Memory B cell (primary cell): Measurements from ENCODE around the gene UFSP1.

ENCODE experiments used
- ATAC-seq: fragments of 150-1000 bp; cut with Tn5 transposase; 2 replicates; pipeline ENCODE4 v1.10.0; 2021; ENCODE audit warnings: low read depth, mild to moderate bottlenecking, moderate library complexity
- DNase-seq, 2 donors: peaks; one replicate each; pipeline ENCODE4 v3.0.0; 2022; ENCODE audit warnings: low spot score in 2 of 2
- H3K27ac Mint-ChIP-seq: one replicate; pipeline ENCODE4 v1.8.0; 2022; ENCODE audit warnings: mild to moderate bottlenecking, moderate library complexity, mixed read lengths
- H3K27me3 Mint-ChIP-seq: one replicate; pipeline ENCODE4 v1.8.0; 2022; ENCODE audit warnings: mixed read lengths
- H3K36me3 Mint-ChIP-seq: one replicate; pipeline ENCODE4 v1.8.0; 2022; ENCODE audit warnings: mild to moderate bottlenecking, mixed read lengths
- H3K4me1 Mint-ChIP-seq: one replicate; pipeline ENCODE4 v1.8.0; 2022; ENCODE audit warnings: mixed read lengths
- H3K4me3 Mint-ChIP-seq: one replicate; pipeline ENCODE4 v1.8.0; 2022; ENCODE audit warnings: mild to moderate bottlenecking, moderate library complexity, mixed read lengths
- H3K9me3 Mint-ChIP-seq: one replicate; pipeline ENCODE4 v1.8.0; 2022; ENCODE audit warnings: mixed read lengths

Gene UFSP1

GRCh38 chr7:100902638-100903037 lies 13.1 kb upstream of the UFSP1 start:
- H3K36me3 Mint-ChIP-seq = no peaks in the 10 kb centered on the region
- H3K27ac Mint-ChIP-seq = no peak overlapping the region
- DNase-seq (no peak), ATAC-seq (no peak)
- H3K27me3 Mint-ChIP-seq = peaks cover 6% of the 10 kb centered on the region
- no peak overlapping the region for H3K4me3 Mint-ChIP-seq
- no peaks in the 10 kb centered on the region for H3K4me1 Mint-ChIP-seq
- H3K9me3 Mint-ChIP-seq = no peaks in the 10 kb centered on the region

- H3K27ac Mint-ChIP-seq = no peak overlapping the region
- H3K9me3 Mint-ChIP-seq = no peaks in the 10 kb centered on the region
- H3K27me3 Mint-ChIP-seq = peaks cover 9% of the 10 kb centered on the region
- DNase-seq (no peak), ATAC-seq (no peak)
- H3K4me3 Mint-ChIP-seq = no peak overlapping the region
- no peaks in the 10 kb centered on the region for H3K36me3 Mint-ChIP-seq
- H3K4me1 Mint-ChIP-seq = no peaks in the 10 kb centered on the region
Observed at GRCh38 chr7:100901921-100902332, 12.4 kb upstream of the UFSP1 start.

- Mint-ChIP-seq H3K9me3 (no peaks in the 10 kb centered on the region), H3K27ac (no peak overlapping the region), H3K36me3 (no peaks in the 10 kb centered on the region), H3K4me1 (peaks cover 5% of the 10 kb centered on the region), H3K4me3 (no peak overlapping the region), H3K27me3 (peaks cover 13% of the 10 kb centered on the region)
- no peak for DNase-seq
- no peak for ATAC-seq
Observed at GRCh38 chr7:100900978-100901377, 11.5 kb upstream of the UFSP1 start.

DNA sequence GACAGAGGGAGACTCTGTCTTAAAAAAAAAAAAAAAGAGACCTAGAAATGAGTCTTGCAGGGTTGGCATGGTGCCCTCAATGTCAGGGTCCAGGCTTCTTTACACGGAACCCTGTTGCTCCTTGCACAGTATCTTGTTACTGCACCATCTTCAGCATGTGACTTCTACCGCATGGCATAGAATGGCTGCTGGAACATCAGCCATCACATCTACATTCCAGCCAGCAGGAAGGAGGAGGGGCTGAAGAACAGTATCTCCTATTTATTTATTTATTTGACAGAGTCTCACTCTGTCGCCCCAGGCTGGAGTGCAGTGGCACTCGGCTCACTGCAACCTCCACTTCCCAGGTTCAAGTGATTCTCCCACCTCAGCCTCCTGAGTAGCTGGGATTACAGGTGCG lies 9.9 kb upstream of the UFSP1 start:
- H3K4me3 Mint-ChIP-seq = no peak overlapping the region
- peaks cover 16% of the 10 kb centered on the region for H3K27me3 Mint-ChIP-seq
- ATAC-seq (no peak), DNase-seq (no peak)
- H3K27ac Mint-ChIP-seq = no peak overlapping the region
- no peaks in the 10 kb centered on the region for H3K36me3 Mint-ChIP-seq
- no peaks in the 10 kb centered on the region for H3K9me3 Mint-ChIP-seq
- H3K4me1 Mint-ChIP-seq = peaks cover 7% of the 10 kb centered on the region

GRCh38 chr7:100897772-100898454 lies 8.4 kb upstream of the UFSP1 start:
- Mint-ChIP-seq H3K27ac (no peak overlapping the region), H3K27me3 (peaks cover 20% of the 10 kb centered on the region), H3K36me3 (peaks cover 2% of the 10 kb centered on the region), H3K9me3 (no peaks in the 10 kb centered on the region), H3K4me3 (peak overlapping the region; percentile 57), H3K4me1 (peaks cover 9% of the 10 kb centered on the region)
- ATAC-seq (no peak), DNase-seq (no peak)

DNA sequence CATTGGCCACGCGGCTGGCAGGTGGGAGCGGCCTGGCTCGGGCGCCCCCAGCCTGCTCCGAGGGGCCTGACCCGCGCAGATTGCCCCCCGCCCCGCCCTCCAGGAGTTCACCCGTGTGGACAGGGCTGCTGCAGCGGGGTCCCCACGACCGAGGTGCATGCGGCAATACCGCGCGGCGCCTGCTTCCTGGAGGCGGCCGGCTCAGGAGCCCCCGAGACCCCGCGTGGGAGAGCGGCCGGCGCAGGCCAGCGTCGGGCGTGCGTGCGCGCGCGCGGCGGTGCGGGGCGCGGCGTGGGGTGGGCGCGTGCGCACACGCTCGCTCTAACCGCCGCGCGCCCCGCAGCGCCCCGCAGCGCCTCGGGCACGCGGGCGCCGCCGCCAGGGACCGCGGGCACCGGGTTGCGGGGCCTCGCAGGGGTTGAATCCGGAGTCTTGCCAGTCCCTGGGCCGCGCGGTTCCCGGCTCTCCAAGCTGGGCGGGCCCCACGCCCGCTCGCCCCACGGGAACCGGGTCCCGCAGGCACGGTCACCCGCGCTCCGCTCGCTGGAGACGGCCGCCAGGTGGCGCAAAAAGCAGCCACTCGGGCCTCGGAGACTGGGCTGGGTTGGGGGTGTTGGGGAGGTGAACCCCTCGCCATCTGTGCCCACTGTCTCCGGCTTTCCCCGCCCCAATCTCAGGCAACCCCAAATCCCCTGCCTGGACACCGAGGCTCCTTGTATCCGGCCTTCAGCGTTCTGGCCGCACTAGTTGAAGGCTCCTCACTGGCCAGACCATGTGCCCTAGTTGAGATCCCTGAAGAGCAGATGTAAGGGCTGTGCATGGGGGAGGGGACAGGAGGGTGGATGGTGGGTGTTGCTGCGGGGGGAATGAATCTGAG lies 7.5 kb upstream of the UFSP1 start:
- Mint-ChIP-seq H3K27ac (no peak overlapping the region), H3K4me1 (peaks cover 9% of the 10 kb centered on the region), H3K4me3 (peak overlapping the region; percentile 80), H3K36me3 (peaks cover 2% of the 10 kb centered on the region), H3K9me3 (no peaks in the 10 kb centered on the region), H3K27me3 (peaks cover 27% of the 10 kb centered on the region)
- DNase-seq (peak; percentile 53 to 72), ATAC-seq (peak; percentile 67)

- DNase-seq (peak in 1 of 2 donors; percentile 40), ATAC-seq (peak; percentile 2)
- Mint-ChIP-seq H3K4me1 (peaks cover 12% of the 10 kb centered on the region), H3K4me3 (peak overlapping the region; percentile 80), H3K27ac (no peak overlapping the region), H3K9me3 (no peaks in the 10 kb centered on the region), H3K27me3 (peaks cover 31% of the 10 kb centered on the region), H3K36me3 (peaks cover 2% of the 10 kb centered on the region)
Observed at GRCh38 chr7:100895956-100896731, 6.6 kb upstream of the UFSP1 start.

GRCh38 chr7:100895701-100895955 lies 6.1 kb upstream of the UFSP1 start, which contains the start of gene ACHE:
ACHE (minus strand) TSS chr7:100895888; CDS start chr7:100894232, 1,656 bp downstream.
- DNase-seq = no peak
- peak; percentile 31 for ATAC-seq
- Mint-ChIP-seq H3K27ac (no peak within 1 kb of the TSS), H3K4me1 (peaks cover 14% of the 10 kb centered on the region), H3K27me3 (peaks cover 31% of the 10 kb centered on the region), H3K4me3 (peak within 1 kb of the TSS; percentile 80), H3K36me3 (peaks cover 2% of the 10 kb centered on the region), H3K9me3 (no peaks in the 10 kb centered on the region)

DNA sequence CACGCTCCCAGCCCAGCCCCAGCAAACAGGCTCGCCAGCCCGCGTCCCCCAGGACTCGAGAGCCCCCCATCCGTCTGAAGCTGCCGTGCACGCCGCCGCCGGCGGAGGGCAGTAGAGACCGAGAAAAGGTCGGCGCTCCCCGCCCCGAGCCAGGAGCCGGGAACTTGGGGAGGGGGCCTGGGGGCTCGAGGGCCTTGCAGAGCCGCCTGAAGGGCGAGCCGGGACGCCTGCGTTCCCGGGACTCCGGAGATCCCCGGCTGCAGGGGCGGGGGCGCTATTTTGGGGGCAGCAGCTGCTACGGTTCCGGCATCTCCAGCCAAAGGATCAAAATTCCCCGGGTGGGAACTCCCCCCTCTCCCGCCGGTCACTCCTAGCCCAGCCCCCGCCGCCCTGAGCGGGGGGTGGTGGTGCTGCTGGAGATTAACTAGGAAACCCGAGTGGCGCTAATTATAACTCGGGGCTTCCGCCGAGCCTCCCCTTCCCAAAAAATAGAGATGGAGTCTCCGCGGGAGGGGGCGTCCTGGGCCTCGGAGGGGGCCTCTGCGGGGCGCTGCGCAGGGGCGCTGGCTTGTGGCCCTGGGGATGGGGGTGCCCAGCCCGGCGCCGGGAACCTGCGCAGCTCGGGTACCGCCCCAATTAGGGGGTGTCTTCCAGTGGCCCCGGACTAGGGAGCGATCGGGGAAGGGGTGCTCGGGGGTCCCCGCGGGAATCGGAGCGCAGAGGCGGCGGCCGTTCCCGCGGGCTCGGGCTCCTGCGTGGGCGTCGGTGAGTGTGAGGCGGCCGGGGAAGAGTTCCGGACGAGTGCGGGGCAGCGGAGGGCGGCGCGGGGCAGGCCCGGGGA lies 5.6 kb upstream of the UFSP1 start:
- Mint-ChIP-seq H3K27ac (no peak overlapping the region), H3K9me3 (no peaks in the 10 kb centered on the region), H3K4me1 (peaks cover 18% of the 10 kb centered on the region), H3K4me3 (peak overlapping the region; percentile 50), H3K36me3 (peaks cover 2% of the 10 kb centered on the region), H3K27me3 (peaks cover 35% of the 10 kb centered on the region)
- DNase-seq (peak; percentile 63 to 80), ATAC-seq (peak; percentile 25)

DNA sequence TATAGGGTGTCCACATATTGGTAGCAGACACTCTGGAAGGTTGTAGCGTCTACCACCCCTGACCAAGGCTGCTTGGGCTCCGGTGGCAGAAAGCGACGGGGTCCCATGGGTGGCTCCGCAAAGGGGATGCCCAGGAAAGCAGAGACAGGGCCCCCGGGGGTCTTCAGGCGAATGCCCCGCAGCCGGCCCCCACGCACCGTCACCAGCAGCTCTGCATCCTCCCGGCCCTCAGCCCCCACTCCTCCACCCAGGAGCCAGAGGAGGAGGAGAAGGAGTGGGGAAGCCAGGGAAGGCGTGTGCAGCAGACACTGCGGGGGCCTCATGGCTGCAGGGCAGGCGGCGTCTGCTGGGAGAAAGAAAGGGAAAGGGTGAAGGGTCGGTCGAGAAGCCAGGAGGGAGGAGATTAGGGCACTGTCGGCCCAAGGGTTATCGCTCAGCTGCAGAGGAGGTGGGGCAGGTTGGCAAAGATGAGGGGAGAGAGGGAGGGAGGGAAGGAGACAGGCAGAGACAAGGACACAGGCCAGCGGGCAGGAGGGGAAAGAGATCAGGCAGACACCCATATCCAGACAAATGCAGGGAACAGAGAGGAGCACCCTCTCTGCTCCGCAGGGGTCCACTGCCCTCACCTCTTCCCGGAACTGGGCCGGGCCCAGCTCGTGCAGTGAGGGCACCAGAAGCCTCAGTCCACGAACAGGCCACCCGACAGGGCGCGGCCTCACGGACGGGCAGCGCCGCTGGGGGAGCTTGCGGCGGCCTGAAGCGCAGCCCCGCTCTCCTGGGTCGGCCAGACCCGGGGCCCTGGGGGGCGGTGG lies 4.6 kb upstream of the UFSP1 start:
- H3K9me3 Mint-ChIP-seq = no peaks in the 10 kb centered on the region
- peak overlapping the region; percentile 77 for H3K4me3 Mint-ChIP-seq
- H3K36me3 Mint-ChIP-seq = peaks cover 2% of the 10 kb centered on the region
- ATAC-seq (no peak), DNase-seq (no peak)
- H3K4me1 Mint-ChIP-seq = peaks cover 19% of the 10 kb centered on the region
- peaks cover 35% of the 10 kb centered on the region for H3K27me3 Mint-ChIP-seq
- H3K27ac Mint-ChIP-seq = no peak overlapping the region

- Mint-ChIP-seq H3K27me3 (peaks cover 35% of the 10 kb centered on the region), H3K36me3 (peaks cover 4% of the 10 kb centered on the region), H3K27ac (no peak overlapping the region), H3K4me3 (peak overlapping the region; percentile 77), H3K4me1 (peaks cover 22% of the 10 kb centered on the region), H3K9me3 (no peaks in the 10 kb centered on the region)
- ATAC-seq = no peak
- DNase-seq = no peak
Observed at GRCh38 chr7:100893318-100893895, 3.9 kb upstream of the UFSP1 start.

DNA sequence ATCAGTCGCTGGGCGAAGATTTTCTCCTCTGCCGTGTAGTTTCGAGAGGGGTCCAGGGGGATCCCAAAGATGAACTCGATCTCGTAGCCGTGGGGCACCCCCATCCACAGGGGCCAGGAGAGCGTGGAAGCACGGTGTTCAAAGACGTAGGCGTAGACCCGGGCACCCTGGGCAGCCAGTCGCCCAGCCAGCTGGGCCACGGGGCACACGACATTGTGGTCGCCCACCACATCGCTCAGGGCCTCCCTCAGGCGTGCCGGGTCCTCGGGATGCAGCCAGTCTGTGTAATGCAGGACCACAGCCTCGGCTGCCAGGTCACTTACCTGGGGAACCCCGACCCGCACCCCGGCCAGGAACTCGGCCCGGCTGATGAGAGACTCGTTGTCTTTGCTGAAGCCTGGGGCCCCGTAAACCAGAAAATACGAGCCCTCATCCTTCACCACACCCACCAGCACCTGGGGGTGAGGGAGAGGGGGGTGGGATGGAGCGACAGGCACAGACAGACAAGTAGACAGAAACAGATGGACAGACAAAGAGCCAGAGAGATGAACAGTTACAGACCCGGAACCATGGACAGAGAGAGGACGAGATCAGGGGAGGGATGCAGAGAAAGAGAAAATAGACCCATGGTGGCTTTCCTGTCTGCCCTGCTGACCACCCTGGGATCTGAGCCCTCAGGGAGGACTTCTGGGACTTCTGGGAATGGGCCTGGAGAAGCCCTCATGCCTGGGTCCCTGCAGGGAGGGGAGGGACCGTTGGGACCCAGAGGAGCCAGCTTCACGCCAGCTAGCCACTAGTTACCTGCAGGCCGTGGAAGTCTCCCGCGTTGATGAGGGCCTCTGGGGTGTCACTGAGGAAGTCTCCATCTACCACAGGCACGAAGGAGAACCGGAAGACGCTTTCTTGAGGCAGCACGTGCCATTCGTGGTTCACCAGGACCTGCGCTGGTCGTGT lies 3.1 kb upstream of the UFSP1 start:
- H3K27me3 Mint-ChIP-seq = peaks cover 30% of the 10 kb centered on the region
- peaks cover 29% of the 10 kb centered on the region for H3K4me1 Mint-ChIP-seq
- no peak overlapping the region for H3K27ac Mint-ChIP-seq
- ATAC-seq = no peak
- H3K9me3 Mint-ChIP-seq = no peaks in the 10 kb centered on the region
- peaks cover 6% of the 10 kb centered on the region for H3K36me3 Mint-ChIP-seq
- DNase-seq = no peak
- no peak overlapping the region for H3K4me3 Mint-ChIP-seq
